Medulla oblongata (tissue), 1 donor: Measurements from ENCODE around the gene STK31.
"Not testable (repeated sequence)": the region's sequence is repeated elsewhere in the genome, so short reads cannot be mapped to it uniquely, and the experiment has no call there.

Source experiments
- DNase-seq: peaks from one replicate; pipeline ENCODE4 v3.0.0-alpha.2; 2015; ENCODE audit errors: extremely low spot score

Gene STK31

GRCh38 chr7:23712368-23713284 is 2.6 kb downstream of the STK31 start:
- peak; percentile 80 for DNase-seq

GRCh38 chr7:23713285-23714149 is 3.5 kb downstream of the STK31 start:
- no peak for DNase-seq

GRCh38 chr7:23714150-23714464 is 4.1 kb downstream of the STK31 start:
- DNase-seq, result no peak

GRCh38 chr7:23714579-23714978 is 4.6 kb downstream of the STK31 start:
- no peak for DNase-seq

DNA sequence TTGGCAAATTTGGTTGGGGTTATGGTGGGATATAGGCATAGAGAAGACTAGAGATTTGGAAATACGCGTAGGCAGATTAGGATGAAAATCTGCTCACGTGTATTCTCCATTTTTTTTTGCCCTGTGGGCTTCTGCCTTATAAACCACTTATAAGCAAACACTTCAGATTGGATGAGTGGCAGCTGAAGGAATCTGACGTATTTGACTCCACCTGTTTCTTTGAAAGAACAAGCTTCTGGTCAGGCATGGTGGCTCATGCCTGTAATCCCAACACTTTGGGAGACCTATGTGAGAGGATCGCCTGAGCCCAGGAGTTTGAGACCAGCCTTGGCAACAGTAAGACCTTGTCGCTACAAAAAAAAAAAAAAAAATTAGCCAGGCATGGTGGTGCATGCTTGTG is 5.1 kb downstream of the STK31 start:
- no peak for DNase-seq

DNA sequence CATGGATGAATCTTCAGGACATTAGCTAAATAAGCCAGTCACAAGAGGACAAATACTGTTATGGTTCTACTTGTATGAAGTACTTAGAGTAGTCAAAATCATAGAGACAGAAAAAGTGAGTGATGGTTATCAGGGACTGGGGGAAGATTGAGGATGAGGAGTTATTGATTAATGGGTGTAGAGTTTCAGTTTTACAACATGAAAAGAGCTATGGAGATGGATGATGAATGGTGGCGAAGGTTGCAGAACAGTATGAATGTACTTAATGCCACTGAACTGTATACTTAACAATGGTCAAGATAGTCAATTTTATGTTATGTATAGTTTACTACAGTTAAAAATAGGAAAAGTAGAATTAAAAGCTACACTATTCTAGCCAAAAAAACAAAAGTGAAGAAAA is 7.8 kb downstream of the STK31 start:
- no peak for DNase-seq

GRCh38 chr7:23721456-23721855 is 11.4 kb downstream of the STK31 start:
- DNase-seq, result no peak

DNA sequence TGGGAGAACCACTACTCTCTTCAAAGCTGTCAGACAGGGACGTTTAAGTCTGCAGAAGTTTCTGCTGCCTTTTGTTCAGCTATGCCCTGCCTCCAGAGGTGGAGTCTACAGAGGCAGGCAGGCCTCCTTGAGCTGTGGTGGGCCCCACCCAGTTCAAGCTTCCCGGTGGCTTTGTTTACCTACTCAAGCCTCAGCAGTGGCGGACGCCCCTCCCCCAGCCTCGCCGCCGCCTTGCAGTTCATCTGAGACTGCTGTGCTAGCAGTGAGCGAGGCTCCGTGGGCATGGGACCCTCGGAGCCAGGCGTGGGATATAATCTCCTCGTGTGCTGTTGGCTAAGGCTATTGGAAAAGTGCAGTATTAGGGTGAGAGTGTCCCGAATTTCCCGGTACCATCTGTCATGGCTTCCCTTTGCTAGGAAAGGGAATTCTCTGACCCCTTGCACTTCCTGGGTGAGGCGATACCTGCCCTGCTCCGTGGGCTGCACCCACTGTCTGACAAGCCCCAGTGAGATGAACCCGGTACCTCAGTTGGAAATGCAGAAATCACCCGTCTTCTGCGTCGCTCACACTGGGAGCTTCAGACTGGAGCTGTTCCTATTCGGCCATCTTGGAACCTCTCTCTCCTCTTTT is 12.7 kb downstream of the STK31 start:
- not testable (repeated sequence) for DNase-seq

- not testable (repeated sequence) for DNase-seq
Observed at GRCh38 chr7:23724113-23724512, 14.1 kb downstream of the STK31 start.

DNA sequence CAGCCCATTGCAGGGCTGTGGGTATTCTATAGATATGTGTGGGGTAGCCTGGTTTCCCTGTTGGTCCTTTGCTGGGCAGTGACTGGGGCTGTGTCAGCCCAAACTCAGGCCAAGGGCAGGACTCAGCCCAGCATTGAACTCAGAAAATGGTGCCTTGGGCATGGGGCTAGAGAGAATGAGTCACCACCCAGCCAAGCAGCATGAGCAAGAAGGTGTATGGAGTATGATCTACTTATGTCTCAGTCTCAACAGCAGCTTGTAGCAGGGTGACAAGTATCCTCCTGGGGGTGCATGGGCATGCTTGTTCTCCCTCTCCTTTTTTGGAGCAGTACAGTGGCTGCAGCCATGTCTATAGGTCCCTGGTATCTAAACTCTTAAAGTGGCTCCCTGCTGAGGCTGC is 32.0 kb downstream of the STK31 start:
- DNase-seq, result no peak

GRCh38 chr7:23743226-23743625 is 33.2 kb downstream of the STK31 start:
- DNase-seq, result no peak

DNA sequence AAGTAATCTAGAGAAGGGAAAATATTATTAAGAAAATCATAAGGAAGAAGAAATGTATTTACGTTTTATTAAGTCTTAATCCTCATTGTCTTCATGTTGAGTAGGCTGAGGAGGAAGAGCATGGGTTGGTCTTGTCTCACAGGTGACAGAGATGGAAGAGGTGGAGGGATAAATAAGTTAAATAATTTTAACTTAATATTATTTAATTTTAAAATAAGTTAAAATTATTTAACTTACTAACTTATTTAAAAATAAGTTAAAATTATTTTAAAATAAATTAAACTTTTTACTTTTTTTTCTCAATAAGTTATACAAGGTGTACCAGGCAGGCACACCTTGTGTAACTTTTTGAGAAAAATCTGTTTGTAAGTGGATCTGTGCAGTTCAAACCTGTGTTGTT is 36.6 kb downstream of the STK31 start:
- DNase-seq, result no peak

DNA sequence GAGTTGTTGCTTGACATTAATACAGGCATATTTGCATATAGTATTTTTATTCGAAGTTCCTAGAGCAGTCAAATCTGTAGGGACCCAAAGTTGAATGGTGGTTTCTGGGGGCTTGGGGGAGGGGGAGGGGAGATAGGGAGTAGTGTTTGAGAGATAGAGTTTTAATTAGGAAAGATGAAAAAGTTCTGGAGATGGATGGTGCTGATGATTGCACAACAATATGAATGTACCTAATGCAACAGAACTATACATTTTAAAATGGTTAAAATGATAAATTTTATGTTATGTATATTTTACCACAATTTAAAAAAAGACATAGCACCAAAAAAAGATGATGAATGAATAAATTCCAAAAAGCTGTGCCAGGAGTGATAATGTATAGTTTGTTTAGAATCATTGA is 41.8 kb downstream of the STK31 start:
- no peak for DNase-seq

DNA sequence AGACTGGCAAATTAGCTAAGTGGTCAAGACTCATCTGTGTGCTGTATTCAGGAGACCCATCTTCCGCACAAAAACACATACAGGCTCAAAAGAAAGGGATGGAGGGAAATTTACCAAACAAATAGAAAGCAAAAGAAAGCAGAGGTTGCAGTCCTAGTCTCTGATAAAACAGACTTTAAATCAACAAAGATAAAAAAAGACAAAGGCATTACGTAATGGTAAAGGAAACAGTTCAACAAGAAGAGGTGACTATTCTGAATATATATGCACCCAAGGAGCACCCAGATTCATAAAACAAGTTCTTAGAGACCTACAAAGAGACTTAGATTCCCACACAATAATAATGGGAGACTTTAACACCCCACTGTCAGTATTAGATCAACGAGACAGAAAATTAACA is 48.8 kb downstream of the STK31 start:
- not testable (repeated sequence) for DNase-seq

- no peak for DNase-seq
Observed at GRCh38 chr7:23759671-23760391, 49.8 kb downstream of the STK31 start.

GRCh38 chr7:23765943-23766342 is 55.9 kb downstream of the STK31 start:
- no peak for DNase-seq

DNA sequence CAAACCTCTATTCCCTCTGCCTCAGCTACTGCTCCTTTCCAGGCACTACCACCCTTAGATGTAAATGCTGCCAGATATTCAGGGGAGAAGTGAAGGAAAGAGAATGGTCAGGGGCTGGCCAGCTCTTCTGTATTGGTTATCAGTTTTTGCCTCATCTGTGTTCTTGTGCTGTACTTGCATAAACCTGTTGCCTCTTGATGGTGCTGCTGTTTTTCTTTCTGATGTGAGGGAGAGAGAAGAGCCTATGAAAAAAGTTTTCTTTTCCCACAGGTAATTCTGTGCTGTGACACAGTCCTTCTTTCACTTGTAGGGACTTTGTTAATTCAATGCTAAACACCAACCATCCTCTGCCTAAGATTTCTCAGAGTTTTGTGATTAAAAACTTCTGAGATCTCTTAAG is 57.5 kb downstream of the STK31 start:
- no peak for DNase-seq

GRCh38 chr7:23768022-23768421 is 58.0 kb downstream of the STK31 start:
- no peak for DNase-seq

- not testable (repeated sequence) for DNase-seq
Observed at GRCh38 chr7:23779185-23779800, 69.3 kb downstream of the STK31 start.

DNA sequence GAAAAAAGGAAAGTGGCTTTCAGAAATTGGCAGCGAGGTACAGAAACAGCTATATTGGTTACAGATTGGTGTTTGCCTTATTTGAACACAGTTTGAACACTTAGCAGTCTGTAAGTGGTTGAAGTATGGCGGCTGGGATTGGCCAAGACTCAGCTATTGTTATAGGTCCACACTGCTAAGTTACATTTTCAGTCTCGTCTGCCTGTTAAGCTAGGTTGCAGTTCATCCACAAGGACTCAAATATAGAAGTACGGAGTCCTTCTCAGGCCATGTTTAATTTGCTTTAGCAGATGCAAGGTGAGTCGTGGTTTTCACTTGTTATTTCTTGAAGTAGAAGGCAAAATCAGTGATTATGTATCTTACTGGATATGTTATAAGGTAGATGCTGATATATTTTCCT is 73.1 kb downstream of the STK31 start:
- DNase-seq, result no peak

- DNase-seq, result no peak
Observed at GRCh38 chr7:23787272-23787671, 77.3 kb downstream of the STK31 start.
